Measurements from ENCODE around the gene NFATC2.

DNA sequence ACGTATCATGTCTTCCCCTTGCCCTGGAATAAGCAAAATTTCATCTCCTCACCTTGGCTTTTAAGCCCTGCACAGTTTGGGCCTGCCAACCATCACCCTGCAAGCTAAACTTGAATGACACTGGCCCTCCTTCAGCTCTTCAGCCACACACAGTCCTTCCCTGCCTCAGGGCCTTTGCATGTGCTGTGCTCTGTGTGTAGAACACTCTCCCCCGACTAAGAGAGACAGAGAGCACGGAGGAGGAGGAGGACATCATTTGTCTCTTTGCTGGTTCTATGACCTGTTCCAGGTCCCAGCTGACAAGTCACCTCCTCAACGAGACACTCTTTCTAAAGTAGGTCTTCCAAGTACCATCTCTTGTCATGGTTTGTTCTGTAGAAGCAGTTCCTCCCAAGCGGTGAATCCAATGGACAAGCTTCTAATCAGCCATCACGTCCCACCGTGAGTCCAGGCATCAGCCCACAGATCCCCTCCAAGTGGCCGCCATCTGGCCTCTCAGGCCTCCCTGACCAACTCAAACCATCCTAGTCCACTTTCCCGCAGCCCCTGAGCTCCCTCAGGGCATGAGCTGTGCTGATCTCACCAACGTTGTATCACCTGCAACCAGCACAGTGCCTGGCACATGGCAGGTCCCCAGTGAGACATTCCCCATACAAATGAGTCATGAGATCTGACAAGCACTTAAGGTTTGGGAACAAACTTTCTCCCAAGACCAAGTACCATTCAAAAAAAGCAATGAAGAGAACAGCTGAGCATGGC lies 30.5 kb downstream of the NFATC2 start:
- TF ChIP-seq CTCF (IDR thresholded peaks at IDR 0.05; ENCODE audit: poor library complexity) (no peak), EZH2 (IDR thresholded peaks at IDR 0.05; ENCODE audit: borderline replicate concordance) (no peak)
